Activated B cell treated with CpG ODN at 0.5 μM for 24 hours (primary cell): ENCODE measurements around the gene UTP18. TPM values are rescaled to one million over a fixed set of nuclear protein-coding genes. Genes with fewer than 3 reads are reported as not detected.

ENCODE experiments used
- ATAC-seq: fragments of 200-7000 bp; cut with Tn5 transposase; one replicate; pipeline ENCODE4 v1.10.0; 2021; ENCODE audit warnings: low read depth, mild to moderate bottlenecking, moderate library complexity
- CTCF ChIA-PET: fragments of 350-600 bp; sonication (Branson Sonifier 250); formaldehyde crosslinking; loops from one replicate; lab custom pipeline; 2021; ENCODE audit warnings: antibody characterized with exemption; lab: Charles Lee
- POLR2A ChIA-PET: fragments of 350-600 bp; sonication (Branson Sonifier 250); formaldehyde crosslinking; loops from one replicate; lab custom pipeline; 2021; ENCODE audit warnings: antibody characterized with exemption; lab: Charles Lee
- DNase-seq: peaks from one replicate; pipeline ENCODE4 v3.0.0; 2022
- H3K27ac Mint-ChIP-seq: one replicate; pipeline ENCODE4 v1.8.0; 2020; ENCODE audit warnings: mixed read lengths
- H3K27me3 Mint-ChIP-seq: one replicate; pipeline ENCODE4 v1.8.0; 2021; ENCODE audit warnings: mixed read lengths
- H3K36me3 Mint-ChIP-seq: one replicate; pipeline ENCODE4 v1.8.0; 2021; ENCODE audit warnings: low read depth, mixed read lengths
- H3K4me1 Mint-ChIP-seq: one replicate; pipeline ENCODE4 v1.8.0; 2021; ENCODE audit warnings: mixed read lengths
- H3K4me3 Mint-ChIP-seq: one replicate; pipeline ENCODE4 v1.8.0; 2020; ENCODE audit warnings: mild to moderate bottlenecking, mixed read lengths
- H3K9me3 Mint-ChIP-seq: one replicate; pipeline ENCODE4 v1.8.0; 2020; ENCODE audit warnings: mixed read lengths
- intact Hi-C: fragments of 100-400 bp; cut with micrococcal nuclease; formaldehyde crosslinking; loops from one replicate; pipeline ENCODE4 v1.15.1; 2024
- total RNA-seq: library from RNA; stranded (reverse); gene quantifications from 2 replicates; pipeline ENCODE4 v1.2.3, GENCODE V29; 2022
- TF ChIP-seq, protein P1 (sequence below): fragments of 200-600 bp; IDR thresholded peaks from one replicate; pipeline ENCODE4 v1.8.0; 2022; ENCODE audit warnings: antibody characterized with exemption, mild to moderate bottlenecking

The UTP18 gene
- total RNA-seq, 1 donor from 2014 or later = 37.0 TPM

DNA sequence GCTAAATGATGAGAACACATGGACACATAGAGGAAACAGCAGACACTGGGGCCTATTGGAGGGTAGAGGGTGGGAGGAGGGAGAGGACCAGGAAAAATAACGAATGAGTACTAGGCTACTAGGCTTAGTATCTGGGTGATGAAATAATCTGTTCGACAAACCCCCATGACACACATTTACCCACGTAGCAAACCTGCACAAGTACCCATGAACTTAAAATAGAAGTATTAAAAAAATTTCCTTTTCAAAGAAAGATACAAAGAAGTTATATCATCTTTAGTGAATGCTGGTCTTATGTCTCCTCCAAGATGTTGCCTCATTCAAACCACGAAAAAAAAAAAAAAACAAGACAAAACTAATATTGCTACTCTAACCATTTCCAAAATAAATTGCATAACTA is 32.2 kb upstream of the UTP18 start:
- ATAC-seq (no peak), DNase-seq (no peak)
- H3K4me3 Mint-ChIP-seq = no peak overlapping the region
- H3K27me3 Mint-ChIP-seq = no peaks in the 10 kb centered on the region
- H3K36me3 Mint-ChIP-seq = peaks cover 22% of the 10 kb centered on the region
- H3K9me3 Mint-ChIP-seq = no peaks in the 10 kb centered on the region
- ChIA-PET POLR2A (no interaction called here), CTCF (no interaction called here)
- H3K27ac Mint-ChIP-seq = no peak overlapping the region
- intact Hi-C loops = no loop called here
- H3K4me1 Mint-ChIP-seq = peaks cover 54% of the 10 kb centered on the region
- TF ChIP-seq, protein P1, sequence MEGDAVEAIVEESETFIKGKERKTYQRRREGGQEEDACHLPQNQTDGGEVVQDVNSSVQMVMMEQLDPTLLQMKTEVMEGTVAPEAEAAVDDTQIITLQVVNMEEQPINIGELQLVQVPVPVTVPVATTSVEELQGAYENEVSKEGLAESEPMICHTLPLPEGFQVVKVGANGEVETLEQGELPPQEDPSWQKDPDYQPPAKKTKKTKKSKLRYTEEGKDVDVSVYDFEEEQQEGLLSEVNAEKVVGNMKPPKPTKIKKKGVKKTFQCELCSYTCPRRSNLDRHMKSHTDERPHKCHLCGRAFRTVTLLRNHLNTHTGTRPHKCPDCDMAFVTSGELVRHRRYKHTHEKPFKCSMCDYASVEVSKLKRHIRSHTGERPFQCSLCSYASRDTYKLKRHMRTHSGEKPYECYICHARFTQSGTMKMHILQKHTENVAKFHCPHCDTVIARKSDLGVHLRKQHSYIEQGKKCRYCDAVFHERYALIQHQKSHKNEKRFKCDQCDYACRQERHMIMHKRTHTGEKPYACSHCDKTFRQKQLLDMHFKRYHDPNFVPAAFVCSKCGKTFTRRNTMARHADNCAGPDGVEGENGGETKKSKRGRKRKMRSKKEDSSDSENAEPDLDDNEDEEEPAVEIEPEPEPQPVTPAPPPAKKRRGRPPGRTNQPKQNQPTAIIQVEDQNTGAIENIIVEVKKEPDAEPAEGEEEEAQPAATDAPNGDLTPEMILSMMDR = no peak

DNA sequence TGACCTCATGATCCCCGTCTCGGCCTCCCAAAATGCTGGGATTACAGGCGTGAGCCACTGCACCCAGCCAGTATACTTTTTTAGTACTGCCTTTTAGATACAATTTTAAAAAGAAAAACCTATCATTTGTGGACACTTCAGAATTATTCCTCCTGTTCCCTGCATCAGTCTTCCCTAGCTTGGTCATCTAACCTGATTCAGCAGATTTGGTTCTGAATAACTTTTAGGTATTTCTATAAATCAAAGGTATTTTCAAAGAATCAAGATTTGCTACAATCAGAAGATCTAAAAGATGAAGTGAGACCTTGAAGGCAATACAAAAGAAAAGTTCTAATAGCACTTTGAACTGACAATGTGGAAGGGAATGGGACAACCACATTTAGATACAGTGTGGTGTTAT is 30.5 kb upstream of the UTP18 start:
- POLR2A ChIA-PET = interaction anchor here (0.6 kb wide), 1 partner anchor 523 kb away, joined by 3 read pairs; no protein-coding TSS in a partner anchor
- H3K9me3 Mint-ChIP-seq = no peaks in the 10 kb centered on the region
- H3K27ac Mint-ChIP-seq = peak overlapping the region; percentile 21
- ATAC-seq (no peak), DNase-seq (no peak)
- peak overlapping the region; percentile 3 for H3K4me3 Mint-ChIP-seq
- TF ChIP-seq, protein P1 = no peak
- peaks cover 10% of the 10 kb centered on the region for H3K36me3 Mint-ChIP-seq
- H3K27me3 Mint-ChIP-seq = no peaks in the 10 kb centered on the region
- CTCF ChIA-PET = interaction anchor here (0.6 kb wide), 1 partner anchor 229 kb away, joined by 3 read pairs; no protein-coding TSS in a partner anchor
- H3K4me1 Mint-ChIP-seq = peaks cover 45% of the 10 kb centered on the region
- intact Hi-C loops = no loop called here

DNA sequence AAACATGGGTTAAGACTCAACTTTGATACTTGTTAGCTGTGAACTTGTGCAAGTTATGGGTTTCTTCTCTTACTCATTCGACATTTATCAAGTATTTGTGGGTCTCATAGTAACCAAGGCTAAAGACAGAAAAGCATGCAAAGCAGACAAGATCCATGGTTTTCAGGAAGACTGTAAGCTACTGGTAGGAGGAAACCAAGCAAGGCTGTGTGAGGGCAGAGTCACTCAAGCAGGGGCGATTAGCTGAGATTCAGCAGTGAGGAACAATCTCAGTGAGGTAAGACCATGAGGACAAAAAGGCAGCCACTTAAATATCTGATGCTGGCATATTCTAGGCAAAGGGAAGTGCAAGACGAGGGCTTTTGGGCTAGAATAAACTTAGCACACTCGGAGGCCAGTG is 30.0 kb upstream of the UTP18 start:
- DNase-seq (no peak), ATAC-seq (peak; percentile 58)
- H3K9me3 Mint-ChIP-seq = no peaks in the 10 kb centered on the region
- CTCF ChIA-PET = interaction anchor here (0.6 kb wide), 1 partner anchor 229 kb away, joined by 3 read pairs; no protein-coding TSS in a partner anchor
- H3K36me3 Mint-ChIP-seq = peaks cover 8% of the 10 kb centered on the region
- intact Hi-C loops = no loop called here
- POLR2A ChIA-PET = no interaction called here
- TF ChIP-seq, protein P1 = no peak
- H3K27me3 Mint-ChIP-seq = no peaks in the 10 kb centered on the region
- H3K4me1 Mint-ChIP-seq = peaks cover 41% of the 10 kb centered on the region
- peak overlapping the region; percentile 3 for H3K4me3 Mint-ChIP-seq
- H3K27ac Mint-ChIP-seq = peak overlapping the region; percentile 21

DNA sequence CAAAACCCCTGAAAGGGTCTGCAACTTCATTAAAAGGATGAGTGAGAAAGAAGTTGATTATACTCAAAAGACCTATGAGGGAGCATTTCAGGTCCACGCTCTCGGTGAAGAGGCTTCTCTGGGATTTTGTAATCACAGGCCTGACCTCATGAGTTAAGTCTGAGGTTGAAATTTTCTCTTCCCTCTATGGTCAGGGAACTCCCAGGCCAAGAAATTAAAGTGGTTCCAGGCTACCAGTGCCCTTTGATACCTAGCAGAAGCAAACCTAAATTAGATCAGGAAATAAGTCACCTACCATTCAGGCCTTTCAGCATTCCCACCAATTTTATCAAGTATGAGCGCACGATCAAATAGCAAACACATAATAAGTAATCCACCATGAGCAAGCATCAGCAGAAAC is 28.3 kb upstream of the UTP18 start:
- DNase-seq (no peak), ATAC-seq (no peak)
- Mint-ChIP-seq H3K9me3 (no peaks in the 10 kb centered on the region), H3K36me3 (peaks cover 8% of the 10 kb centered on the region), H3K4me3 (no peak overlapping the region), H3K27ac (no peak overlapping the region), H3K4me1 (peaks cover 41% of the 10 kb centered on the region), H3K27me3 (no peaks in the 10 kb centered on the region)
- TF ChIP-seq, protein P1 = no peak
- POLR2A ChIA-PET = no interaction called here
- intact Hi-C loops = no loop called here
- CTCF ChIA-PET = no interaction called here

DNA sequence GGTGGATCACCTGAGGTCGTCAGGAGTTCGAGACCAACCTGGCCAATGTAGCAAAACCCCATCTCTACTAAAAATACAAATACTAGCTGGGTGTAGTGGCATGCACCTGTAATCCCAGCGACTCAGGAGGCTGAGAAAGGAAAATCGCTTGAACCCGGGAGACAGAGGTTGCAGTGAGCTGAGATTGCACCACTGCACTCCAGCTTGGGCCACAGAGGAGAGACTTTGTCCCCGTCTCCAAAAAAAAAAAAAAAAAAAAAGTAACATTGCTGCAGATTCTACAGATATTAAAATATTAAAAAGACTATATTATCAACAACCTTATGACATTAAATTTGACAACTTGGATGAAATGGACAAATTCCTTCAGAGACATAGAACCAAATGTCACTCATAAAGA is 26.2 kb upstream of the UTP18 start:
- DNase-seq (no peak), ATAC-seq (no peak)
- H3K36me3 Mint-ChIP-seq = peaks cover 12% of the 10 kb centered on the region
- H3K27me3 Mint-ChIP-seq = no peaks in the 10 kb centered on the region
- ChIA-PET CTCF (no interaction called here), POLR2A (no interaction called here)
- H3K27ac Mint-ChIP-seq = no peak overlapping the region
- no peaks in the 10 kb centered on the region for H3K9me3 Mint-ChIP-seq
- H3K4me1 Mint-ChIP-seq = peaks cover 51% of the 10 kb centered on the region
- TF ChIP-seq, protein P1 = no peak
- no peak overlapping the region for H3K4me3 Mint-ChIP-seq
- intact Hi-C loops = no loop called here
